H1 (cell line): Measurements from ENCODE around the gene S100A4. TPM values are rescaled to one million over a fixed set of nuclear protein-coding genes. Genes with fewer than 3 reads are reported as not detected.

Source experiments
- CTCF ChIA-PET: fragments of 300-600 bp; sonication (Branson Sonifier 250); formaldehyde crosslinking; loops from one replicate; lab custom pipeline; 2021; ENCODE audit not compliant: partially characterized antibody; lab: Charles Lee
- POLR2A ChIA-PET: fragments of 300-600 bp; sonication (Branson Sonifier 250); formaldehyde crosslinking; loops from one replicate; lab custom pipeline; 2021; ENCODE audit warnings: inconsistent platforms; ENCODE audit not compliant: partially characterized antibody; lab: Charles Lee
- DNase-seq, 2 experiments: peaks; one replicate each; pipeline versions ENCODE4 v3.0.0 to v3.0.0-alpha.2; 2010 to 2022; ENCODE audit warnings: low spot score in 2 of 2, low read depth in 1 of 2, mixed read lengths in 1 of 2
- FAIRE-seq: peaks from 2 replicates; lab custom pipeline; 2011; peaks lifted over from hg19 to GRCh38; lab: Jason Lieb, UNC
- H2AFZ ChIP-seq: 2 replicates; pipeline ENCODE4 v1.8.1; 2012; ENCODE audit warnings: low read length, inconsistent platforms
- H2AK5ac ChIP-seq: 2 replicates; pipeline ENCODE4 v1.6.1; 2013; ENCODE audit warnings: low read depth, low read length
- H2BK120ac ChIP-seq: replicated peaks from 2 replicates; pipeline ENCODE3; 2013; ENCODE audit warnings: low read depth, low read length, inconsistent platforms
- H2BK12ac ChIP-seq: 2 replicates; pipeline ENCODE4 v1.6.1; 2013; ENCODE audit warnings: low read depth, low read length
- H2BK15ac ChIP-seq: 2 replicates; pipeline ENCODE4 v1.6.1; 2013; ENCODE audit warnings: low read length
- H2BK20ac ChIP-seq: 2 replicates; pipeline ENCODE4 v1.6.1; 2013; ENCODE audit warnings: low read length
- H2BK5ac ChIP-seq: 2 replicates; pipeline ENCODE4 v1.6.1; 2013; ENCODE audit warnings: low read depth, low read length
- H3K14ac ChIP-seq: 2 replicates; pipeline ENCODE4 v1.6.1; 2013; ENCODE audit warnings: inconsistent platforms; ENCODE audit not compliant: insufficient read length
- H3K18ac ChIP-seq: 2 replicates; pipeline ENCODE4 v1.6.1; 2013; ENCODE audit warnings: low read length; ENCODE audit errors: extremely low read depth
- H3K23ac ChIP-seq: 2 replicates; pipeline ENCODE4 v1.6.1; 2013; ENCODE audit warnings: inconsistent platforms; ENCODE audit not compliant: insufficient read length
- H3K23me2 ChIP-seq: 2 replicates; pipeline ENCODE4 v1.6.1; 2013; ENCODE audit warnings: low read depth, low read length
- H3K27ac ChIP-seq: 2 replicates; pipeline ENCODE4 v1.6.1; 2011; ENCODE audit warnings: low read depth, low read length, inconsistent platforms
- H3K27me3 ChIP-seq, 4 experiments: replicated peaks in 1 of 4; 1 replicate in 1 of 4; 2 replicates in 3 of 4; pipeline versions ENCODE4 v1.6.1 to v1.8.1; 2011 to 2013; ENCODE audit warnings: low read length in 3 of 4, mild to moderate bottlenecking in 3 of 4, inconsistent platforms in 2 of 4, mixed read lengths in 2 of 4, moderate library complexity in 1 of 4; ENCODE audit not compliant: control insufficient read depth in 3 of 4, insufficient read depth in 3 of 4; ENCODE audit errors: extremely low read depth in 1 of 4
- H3K36me3 ChIP-seq, 4 experiments: 2 replicates each; pipeline versions ENCODE4 v1.6.1 to v1.8.1; 2011 to 2013; ENCODE audit warnings: mild to moderate bottlenecking in 4 of 4, low read length in 3 of 4, moderate library complexity in 2 of 4, control low read depth in 1 of 4, inconsistent platforms in 1 of 4; ENCODE audit not compliant: insufficient read depth in 4 of 4, control insufficient read depth in 2 of 4
- H3K4ac ChIP-seq: replicated peaks from 2 replicates; pipeline ENCODE3; 2013; ENCODE audit warnings: low read length, low read depth, mixed read lengths, inconsistent platforms; ENCODE audit not compliant: insufficient read length
- H3K4me1 ChIP-seq, 4 experiments: replicated peaks in 1 of 4; 1 replicate in 1 of 4; 2 replicates in 3 of 4; pipeline versions ENCODE4 v1.6.1 to v1.8.1; 2011 to 2013; ENCODE audit warnings: low read length in 3 of 4, inconsistent platforms in 2 of 4, mixed read lengths in 1 of 4; ENCODE audit not compliant: insufficient read depth in 4 of 4, control insufficient read depth in 3 of 4
- H3K4me2 ChIP-seq, 2 experiments: 2 replicates each; pipeline versions ENCODE4 v1.6.1 to v1.8.1; 2011 to 2013; ENCODE audit warnings: low read depth in 2 of 2, low read length in 2 of 2, control low read depth in 1 of 2, inconsistent platforms in 1 of 2, mild to moderate bottlenecking in 1 of 2; ENCODE audit not compliant: insufficient read depth in 1 of 2
- H3K4me3 ChIP-seq, 4 experiments: fragments of 200-600, 300-600 bp in 1 of 4; sonication (generic), shearing (Covaris generic), sonication (Bioruptor Twin) in 1 of 4; 2 replicates each; pipeline versions ENCODE4 v1.5.1 to v1.8.1; 2011 to 2016; ENCODE audit warnings: low read length in 4 of 4, low read depth in 3 of 4, control low read depth in 2 of 4, inconsistent platforms in 2 of 4, mild to moderate bottlenecking in 2 of 4, mixed read lengths in 1 of 4, moderate library complexity in 1 of 4; ENCODE audit not compliant: insufficient read depth in 2 of 4; ENCODE audit errors: extremely low read depth in 1 of 4
- H3K56ac ChIP-seq: replicated peaks from 2 replicates; pipeline ENCODE3; 2013; ENCODE audit warnings: low read depth, mild to moderate bottlenecking, mixed read lengths, low read length, inconsistent platforms; ENCODE audit not compliant: insufficient read length
- H3K79me1 ChIP-seq: 2 replicates; pipeline ENCODE4 v1.6.1; 2013; ENCODE audit warnings: low read depth, low read length, control low read depth
- H3K79me2 ChIP-seq, 2 experiments: 2 replicates each; pipeline versions ENCODE4 v1.6.1 to v1.8.1; 2012 to 2013; ENCODE audit warnings: low read length in 2 of 2, mild to moderate bottlenecking in 2 of 2, inconsistent platforms in 1 of 2; ENCODE audit not compliant: insufficient read depth in 2 of 2, control insufficient read depth in 1 of 2
- H3K9ac ChIP-seq, 4 experiments: replicated peaks in 1 of 4; 1 replicate in 1 of 4; 2 replicates in 3 of 4; pipeline versions ENCODE4 v1.6.1 to v1.8.1; 2011 to 2013; ENCODE audit warnings: low read depth in 3 of 4, low read length in 3 of 4, control low read depth in 2 of 4, mild to moderate bottlenecking in 2 of 4, moderate library complexity in 2 of 4, inconsistent platforms in 1 of 4; ENCODE audit errors: extremely low read depth in 1 of 4
- H3K9me3 ChIP-seq, 2 experiments: 2 replicates each; pipeline versions ENCODE4 v1.6.1 to v1.8.1; 2012 to 2013; ENCODE audit warnings: mild to moderate bottlenecking in 2 of 2, moderate library complexity in 2 of 2, control low read depth in 1 of 2, inconsistent platforms in 1 of 2, low read depth in 1 of 2, low read length in 1 of 2, mixed read lengths in 1 of 2; ENCODE audit not compliant: insufficient read depth in 2 of 2
- H4K20me1 ChIP-seq, 2 experiments: replicated peaks in 1 of 2; 2 replicates each; pipeline versions ENCODE3 to v1.8.1; 2011 to 2013; ENCODE audit warnings: inconsistent platforms in 2 of 2, low read length in 2 of 2, mild to moderate bottlenecking in 1 of 2; ENCODE audit not compliant: insufficient read depth in 2 of 2, control insufficient read depth in 1 of 2
- H4K5ac ChIP-seq: 2 replicates; pipeline ENCODE4 v1.6.1; 2013; ENCODE audit warnings: low read length, low read depth, mixed read lengths, inconsistent platforms; ENCODE audit not compliant: insufficient read length
- H4K8ac ChIP-seq: 2 replicates; pipeline ENCODE4 v1.8.0; 2013; ENCODE audit warnings: mild to moderate bottlenecking, moderate library complexity, low read length, inconsistent platforms; ENCODE audit not compliant: insufficient read depth; ENCODE audit errors: extremely low read depth
- H4K91ac ChIP-seq: replicated peaks from 2 replicates; pipeline ENCODE3; 2013; ENCODE audit warnings: low read length, mixed read lengths, inconsistent platforms; ENCODE audit not compliant: insufficient read length
- whole genome bisulfite sequencing, 2 experiments: shearing (Covaris generic) in 1 of 2; methylation state at CpG; one replicate each; pipeline versions ENCODE4 v1.1.6 to v1.1.7; 2013 to 2015; ENCODE audit warnings: low lambda C conversion rate in 2 of 2, mixed read lengths in 2 of 2, inconsistent platforms in 1 of 2, low coverage in 1 of 2, missing lambda C conversion rate in 1 of 2; ENCODE audit not compliant: insufficient replicate concordance in 2 of 2, insufficient coverage in 1 of 2, insufficient read length in 1 of 2; ENCODE audit errors: extremely low coverage in 1 of 2, missing lambda C conversion rate in 1 of 2; 5-methylcytosine and 5-hydroxymethylcytosine counted together
- polyA plus RNA-seq, 7 experiments: library from polyadenylated mRNA; depleted of rRNA in 3 of 7; stranded (reverse) in 5 of 7; unstranded in 2 of 7; fragments of >200 nt in 5 of 7; fragments of 200-250 nt in 2 of 7; gene quantifications; 1 replicate in 5 of 7; 2 replicates in 1 of 7; 4 replicates in 1 of 7; pipeline versions ENCODE4 v1.2.1 to v1.2.3, GENCODE V29; 2011 to 2013; ENCODE audit warnings: missing spikeins in 2 of 7, mixed read lengths in 2 of 7
- total RNA-seq: library from RNA; stranded (reverse); fragmentation: NEBNext Ultra II Directional; extraction: Animal tissue kit (Norgen Biotek cat#: 25700); gene quantifications from 2 replicates; pipeline ENCODE4 v1.2.1, GENCODE V29; 2021

Gene S100A4
- total and polyA plus RNA-seq, 2 of the 8 experiments (the other 6 are each of a cell fraction or from before 2014, with no cell fraction given): 36.3 to 85.4 TPM

DNA sequence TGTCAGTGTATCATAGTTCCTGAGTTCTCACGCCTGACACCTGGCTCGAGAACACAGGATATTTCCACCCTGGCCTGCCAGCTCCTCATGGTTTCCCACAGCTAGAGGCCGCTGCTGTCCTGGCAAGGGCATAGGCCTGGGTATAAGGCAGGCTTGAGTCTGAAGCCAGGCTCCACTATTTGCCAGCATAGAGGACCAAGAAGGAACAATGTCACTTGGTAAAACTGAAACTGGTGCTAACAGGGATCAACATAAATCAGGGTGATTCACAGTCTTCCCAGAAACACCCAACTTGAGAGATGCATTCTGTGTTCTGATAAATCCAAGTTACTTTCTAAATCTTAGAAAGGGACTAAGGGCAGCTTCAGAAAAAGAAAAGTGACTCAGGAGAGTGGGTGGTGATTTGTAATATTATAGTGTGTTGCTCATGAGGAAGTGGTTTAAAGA lies 27.0 kb upstream of the S100A4 start:
- Histone ChIP-seq H3K36me3 (no peaks in the 10 kb centered on the region), H3K23me2 (peaks cover 2% of the 10 kb centered on the region), H4K8ac (no peak overlapping the region), H3K4ac (no peak overlapping the region), H2BK15ac (no peak overlapping the region), H3K4me3 (no peak overlapping the region), H3K79me1 (no peaks in the 10 kb centered on the region), H3K27me3 (0 out of 7 replicates have a peak, but pooled peaks cover 0 to 4% (median 0%) of the 10 kb centered on the region in 4 experiments), H3K4me2 (no peak overlapping the region), H2BK5ac (no peak overlapping the region), H2AFZ (no peak overlapping the region), H3K27ac (no peak overlapping the region), H4K91ac (no peak overlapping the region), H2BK20ac (no peak overlapping the region), H4K20me1 (no peaks in the 10 kb centered on the region), H3K9ac (no peak overlapping the region), H2BK120ac (no peak overlapping the region), H3K14ac (no peak overlapping the region), H3K18ac (no peak overlapping the region), H2AK5ac (no peak overlapping the region), H3K79me2 (no peaks in the 10 kb centered on the region), H3K4me1 (peaks cover 4 to 8% (median 7%) of the 10 kb centered on the region in 4 experiments; a peak in 6 of 7 replicates), H3K56ac (no peak overlapping the region), H3K9me3 (peaks cover 0 to 10% of the 10 kb centered on the region in 2 experiments; a peak in 1 of 4 replicates), H3K23ac (no peak overlapping the region), H2BK12ac (no peak overlapping the region), H4K5ac (no peak overlapping the region)
- DNase-seq (peak in 1 of 2 experiments; percentile 43), FAIRE-seq (no peak)
- CTCF ChIA-PET: interaction anchor here (0.7 to 7.5 kb wide), 29 partner anchors 9 to 772 kb away, joined by 3 to 224 read pairs (median 5); partner anchors contain the start of genes CHTOP, S100A1, S100A13 and S100A14
- POLR2A ChIA-PET: interaction anchor here (0.7 to 2.3 kb wide), 9 partner anchors 14 to 68 kb away, joined by 3 to 19 read pairs (median 4); partner anchors contain the start of genes CHTOP, S100A13, S100A16 and S100A6
- 58% methylated on average over 3 of the region's 3 CpGs; no CpG with 5 or more reads in 1 of the 2 experiments for WGBS, 2 experiments
